Activated naive CD4-positive, alpha-beta T cell treated with Interleukin-2 at 50 U/mL for 16 hours (primary cell): ENCODE measurements around the gene MCAT.
A peak's percentile ranks its signal among the peaks of the same experiment; 100 is the strongest.
"Not testable (repeated sequence)": the region's sequence is repeated elsewhere in the genome, so short reads cannot be mapped to it uniquely, and the experiment has no call there.

ENCODE experiments used
- DNase-seq: peaks from one replicate; pipeline ENCODE4 v3.0.0-alpha.2; 2020

Gene MCAT

DNA sequence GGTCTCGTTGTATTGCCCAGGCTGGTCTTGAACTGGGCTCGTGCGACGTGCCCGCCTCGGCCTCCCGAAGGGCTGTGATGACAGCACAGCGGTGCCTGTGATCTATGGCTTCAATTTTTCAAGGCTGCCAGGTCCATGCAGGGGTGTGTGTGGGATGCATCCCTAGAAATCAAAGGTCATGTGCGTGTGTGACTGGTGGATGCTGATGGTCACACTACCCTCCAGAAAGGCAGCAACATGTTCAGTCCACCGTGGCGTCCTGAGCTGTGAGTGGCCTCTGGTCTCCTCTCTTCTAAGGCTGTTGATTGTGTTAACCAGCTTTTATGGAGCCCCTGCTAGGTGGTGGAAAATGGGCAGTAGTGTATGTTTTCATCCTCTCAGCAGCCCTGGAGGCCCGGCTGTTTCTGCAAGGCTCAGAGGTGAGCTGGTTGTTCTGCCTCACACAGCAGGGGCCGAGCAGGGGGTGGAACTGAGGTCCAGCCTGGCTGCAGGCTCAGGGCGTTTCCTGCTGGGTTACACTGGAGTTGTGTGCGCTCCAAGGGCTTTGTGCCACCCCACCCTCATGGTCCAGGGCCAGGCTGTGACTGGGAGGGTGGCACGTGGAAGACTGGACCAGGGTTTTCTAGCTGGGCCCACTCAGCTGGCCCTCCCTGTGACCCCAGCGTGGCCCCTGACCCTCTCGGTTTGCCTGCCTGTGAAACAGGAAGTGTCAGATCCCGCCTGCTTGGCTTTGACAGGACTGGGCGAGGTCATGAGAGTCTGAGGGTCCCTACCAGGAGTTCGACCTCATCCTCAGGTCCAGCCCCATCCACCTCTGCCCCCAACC, 25.0 kb downstream of the MCAT start:
- no peak for DNase-seq

GRCh38 chr22:43116932-43117331, 26.3 kb downstream of the MCAT start:
- no peak for DNase-seq

DNA sequence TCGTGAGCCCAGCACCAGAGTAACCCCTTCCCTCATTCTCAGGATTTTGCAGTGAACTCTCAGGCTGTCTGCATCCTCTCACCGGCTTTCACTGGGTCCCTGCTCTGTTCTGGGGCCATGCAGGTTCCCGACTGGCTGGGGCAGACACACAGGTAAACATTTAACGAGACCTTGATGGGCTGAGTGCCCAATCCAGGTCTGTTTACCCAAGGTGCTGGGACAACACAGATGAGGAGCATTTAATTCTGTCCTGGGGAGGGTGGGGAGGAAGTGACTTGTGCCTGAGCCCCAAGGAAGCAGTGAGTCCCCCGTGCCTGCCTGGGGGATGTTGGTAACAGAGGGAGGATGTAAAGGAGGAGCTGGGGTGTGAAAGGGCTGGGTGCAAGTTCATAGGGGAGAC, 28.2 kb downstream of the MCAT start:
- DNase-seq = no peak

- DNase-seq = no peak
Measured at GRCh38 chr22:43113526-43114251, 29.5 kb downstream of the MCAT start.

GRCh38 chr22:43110927-43111623, 32.1 kb downstream of the MCAT start:
- peak; percentile 50 for DNase-seq

DNA sequence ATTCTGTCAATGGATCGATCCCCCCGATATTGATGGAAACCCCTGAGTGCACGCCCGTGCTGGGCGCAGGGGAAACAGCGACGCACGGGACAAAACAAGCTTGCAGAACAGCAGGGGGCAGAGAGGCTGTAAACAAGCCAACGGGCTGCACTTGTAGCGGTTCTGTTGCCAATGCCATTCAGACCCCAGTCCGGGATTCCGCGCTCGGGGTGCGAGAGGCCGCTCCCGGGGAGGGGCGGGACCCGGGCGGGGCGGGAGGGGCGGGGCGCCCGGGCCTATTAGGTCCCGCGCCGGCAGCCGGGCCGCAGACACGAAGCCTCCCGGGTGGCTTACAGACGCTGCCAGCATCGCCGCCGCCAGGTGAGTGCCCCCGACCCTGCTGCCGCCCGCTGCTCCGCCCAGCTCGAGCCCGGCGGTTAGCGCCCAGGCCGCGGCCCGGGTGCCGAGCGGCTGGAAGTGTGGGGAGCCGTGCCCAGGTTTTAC, 32.7 kb downstream of the MCAT start, which contains the start of gene BIK:
BIK (plus strand) TSS at position 307 of the 483 bp plus-strand sequence. CDS start 13,273 bp downstream, outside the sequence.
- peak; percentile 49 for DNase-seq

- no peak for DNase-seq
Measured at GRCh38 chr22:43109921-43110443, 33.2 kb downstream of the MCAT start.

DNA sequence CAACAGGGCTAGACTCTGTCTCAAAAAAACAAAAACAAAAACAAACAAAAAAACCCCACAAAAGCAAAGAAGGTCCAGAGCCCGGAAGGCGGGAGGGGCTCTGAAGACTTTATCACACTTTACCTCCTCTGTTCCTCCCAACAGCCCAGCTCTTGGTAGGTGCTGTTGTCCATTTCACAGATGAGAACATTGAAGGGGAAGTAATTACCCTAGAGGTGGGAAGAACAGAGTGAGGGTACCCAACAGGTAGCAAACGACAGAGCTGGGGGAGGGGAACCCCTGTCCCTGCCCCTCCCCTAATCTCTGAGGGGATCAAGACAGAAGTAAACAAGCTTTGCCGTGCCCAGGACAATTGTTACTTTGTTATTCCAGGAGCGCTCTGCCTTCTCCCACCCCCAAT, 33.7 kb downstream of the MCAT start:
- DNase-seq = no peak

DNA sequence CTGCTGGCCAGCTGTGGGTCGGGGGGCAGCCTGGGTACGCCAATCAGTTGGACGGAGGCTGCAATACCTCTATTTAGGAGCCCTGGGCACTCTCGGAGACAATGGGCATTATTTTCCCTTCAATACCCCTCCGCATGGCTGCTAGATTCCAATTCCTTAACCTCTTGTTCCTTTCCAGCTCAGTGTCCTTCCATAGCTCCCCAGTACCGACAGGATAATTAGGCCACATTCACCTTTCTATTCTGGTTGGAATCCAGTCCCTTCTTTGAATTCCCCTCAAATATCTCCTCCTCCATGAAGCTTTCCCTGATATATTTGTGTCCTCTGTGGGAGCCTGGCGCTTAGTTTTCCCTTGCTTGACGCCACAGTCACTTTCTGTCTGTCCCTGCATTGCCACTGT, 36.9 kb downstream of the MCAT start:
- no peak for DNase-seq

- not testable (repeated sequence) for DNase-seq
Measured at GRCh38 chr22:43104950-43105349, 38.2 kb downstream of the MCAT start.

- DNase-seq = peak; percentile 25
Measured at GRCh38 chr22:43104056-43104625, 39.1 kb downstream of the MCAT start.

DNA sequence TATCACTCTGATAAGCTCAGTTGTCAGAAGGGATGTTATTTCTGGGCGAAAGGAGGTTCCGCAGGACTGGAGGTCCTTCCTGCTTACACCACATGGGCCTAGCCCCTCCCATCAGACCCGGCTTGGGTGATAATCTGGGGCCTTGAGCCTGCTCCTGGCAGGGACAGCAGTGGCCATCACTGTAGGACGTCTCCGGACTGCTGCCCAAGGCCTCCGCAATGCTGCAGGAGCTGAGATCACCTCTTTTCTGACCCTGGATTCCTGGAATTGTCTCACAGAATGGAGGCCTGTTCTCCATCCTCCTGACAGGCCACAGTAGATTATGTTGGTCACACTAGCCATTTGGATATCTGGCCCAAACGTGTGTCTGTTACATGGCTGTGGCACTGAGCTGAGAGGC, 41.9 kb downstream of the MCAT start:
- no peak for DNase-seq

- no peak for DNase-seq
Measured at GRCh38 chr22:43100225-43100624, 43.0 kb downstream of the MCAT start.

DNA sequence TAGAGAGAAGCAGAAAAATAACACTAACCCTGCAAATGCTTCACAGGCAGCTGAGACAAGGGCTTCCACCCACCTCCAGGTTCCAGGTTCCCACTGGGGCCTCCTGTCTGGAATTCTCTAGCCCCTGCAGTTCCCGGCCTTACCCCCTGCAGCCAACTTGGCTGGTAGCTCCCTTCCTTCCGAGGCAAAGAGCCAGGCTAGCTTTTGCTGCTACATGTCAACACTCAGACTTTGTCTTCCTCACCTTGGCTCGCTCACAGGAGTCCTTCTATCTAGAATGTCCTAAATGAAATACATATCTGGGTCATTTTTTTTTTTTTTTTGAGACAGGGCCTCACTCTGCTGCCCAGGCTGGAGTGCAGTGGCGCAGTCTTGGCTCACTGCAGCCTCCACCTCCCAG, 44.1 kb downstream of the MCAT start:
- DNase-seq = no peak

- DNase-seq = no peak
Measured at GRCh38 chr22:43098356-43098755, 44.8 kb downstream of the MCAT start.

DNA sequence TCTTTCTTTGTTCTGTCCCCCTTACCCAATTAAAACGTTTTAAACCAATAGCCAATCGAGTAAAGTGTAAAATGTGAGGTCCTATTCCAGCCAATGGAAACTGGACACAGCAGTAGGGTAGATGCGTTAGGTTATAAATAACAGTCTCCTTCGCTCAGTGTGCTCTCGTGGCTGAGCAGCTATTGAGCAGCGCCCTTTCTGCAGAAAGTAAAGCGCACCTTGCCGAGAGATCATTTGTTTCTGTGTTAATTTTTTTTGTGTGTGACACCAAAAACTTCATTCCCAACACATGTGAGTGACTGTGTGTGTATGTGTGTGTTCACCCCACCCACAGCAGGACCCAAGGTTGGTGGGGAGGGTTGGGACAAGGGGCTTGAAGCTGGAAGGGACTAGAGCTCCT, 46.8 kb downstream of the MCAT start:
- no peak for DNase-seq

DNA sequence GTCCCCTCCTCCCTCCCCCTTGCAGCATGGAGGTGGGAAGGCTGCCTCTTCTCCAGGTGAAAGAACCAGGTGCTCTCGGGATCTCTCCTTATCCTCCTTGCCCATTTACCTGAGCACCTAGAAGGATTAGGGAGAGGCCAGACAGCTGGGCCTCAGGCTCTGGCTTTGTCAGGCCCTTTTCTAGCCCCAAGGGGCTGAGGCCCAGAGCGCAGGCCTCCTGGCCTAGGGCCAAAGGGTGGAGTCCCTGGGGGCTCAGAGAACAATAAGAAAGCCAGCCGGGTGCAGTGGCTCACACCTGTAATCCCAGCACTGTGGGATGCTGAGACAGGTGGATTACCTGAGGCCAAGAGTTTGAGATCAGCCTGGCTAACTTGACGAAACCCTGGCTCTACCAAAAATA, 48.6 kb downstream of the MCAT start:
- no peak for DNase-seq

DNA sequence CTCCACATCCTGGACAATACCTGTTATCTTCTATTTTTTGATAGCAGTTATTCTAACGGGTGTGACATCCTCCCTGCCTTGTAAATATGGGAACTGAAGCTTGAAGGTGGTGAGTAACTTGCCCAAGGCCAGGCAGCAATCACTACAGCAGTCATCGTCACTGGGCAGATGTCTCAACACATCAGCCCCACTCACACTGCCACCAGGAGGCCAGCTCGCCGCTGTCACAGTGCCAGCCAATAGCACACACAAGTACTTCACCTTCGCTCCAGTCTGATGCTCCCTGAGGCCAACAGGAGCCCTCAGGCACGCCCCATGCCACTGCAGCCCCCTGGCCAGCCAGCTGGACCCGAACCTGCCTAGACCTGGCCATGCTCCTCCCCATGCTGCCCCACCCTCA, 49.1 kb downstream of the MCAT start:
- DNase-seq = no peak

GRCh38 chr22:43092085-43092484, 51.1 kb downstream of the MCAT start:
- no peak for DNase-seq

DNA sequence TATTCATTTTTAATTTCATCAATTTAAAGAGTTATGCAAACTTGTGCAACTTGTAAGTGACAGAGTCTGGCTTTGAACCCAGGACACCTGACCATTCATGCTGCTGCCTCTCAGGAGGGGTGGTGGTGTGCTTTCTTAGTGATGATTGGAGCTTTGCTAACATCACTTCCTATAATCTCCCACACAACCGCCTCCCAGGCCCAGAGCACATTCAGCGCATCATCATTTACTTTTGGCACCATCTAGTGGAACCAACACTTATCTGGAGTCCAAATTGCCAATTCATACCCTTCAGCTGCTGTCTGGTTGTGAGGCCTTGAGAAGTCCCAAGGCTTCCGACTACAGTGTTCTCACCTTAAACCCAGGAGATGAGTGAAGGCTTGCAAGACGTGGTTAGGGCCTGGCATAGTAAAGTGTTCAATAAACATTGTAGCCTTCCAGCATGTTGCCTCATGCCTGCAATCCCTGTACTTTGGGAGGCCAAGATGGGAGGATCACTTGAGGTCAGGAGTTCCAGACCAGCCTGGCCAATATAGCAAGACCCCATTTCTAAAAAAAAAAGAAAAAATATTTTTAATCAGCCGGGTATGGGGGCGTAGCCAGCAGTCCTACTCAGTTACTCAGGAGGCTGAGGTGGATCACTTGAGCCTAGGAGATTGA, 52.9 kb downstream of the MCAT start:
- DNase-seq = peak; percentile 39

- DNase-seq = peak; percentile 90
Measured at GRCh38 chr22:43088984-43089717, 54.0 kb downstream of the MCAT start, which contains the start of gene TTLL1. TTLL1 (minus strand) TSS chr22:43089391; CDS start chr22:43075586, 13,805 bp downstream.

DNA sequence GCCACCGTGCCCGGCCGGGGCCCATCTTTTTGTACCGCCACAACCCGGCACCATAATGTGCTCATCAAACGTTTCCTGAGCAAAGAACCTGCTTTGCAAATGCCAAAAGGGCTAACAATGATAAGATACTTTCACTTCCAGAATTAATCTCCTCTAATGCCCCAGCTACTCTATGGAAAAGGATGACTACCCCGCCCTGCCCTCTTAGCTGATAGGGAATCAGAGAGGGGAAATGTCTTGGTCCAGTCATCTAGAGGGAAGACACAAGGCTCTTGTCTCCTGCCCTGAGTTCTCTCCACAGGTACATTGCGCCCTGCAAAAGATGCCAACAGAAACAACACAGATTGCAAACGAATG, 54.6 kb downstream of the MCAT start:
- DNase-seq = no peak
